ENCODE measurements around the gene CCDC110. TPM values are rescaled to one million over a fixed set of nuclear protein-coding genes. Genes with fewer than 3 reads are reported as not detected.

CCDC110 gene
- total and polyA plus RNA-seq, 9 of the 15 experiments (the other 6 are each of a cell fraction or from before 2014, with no cell fraction given), result 0.04 to 0.35 (median 0.07) TPM; not detected in 4

DNA sequence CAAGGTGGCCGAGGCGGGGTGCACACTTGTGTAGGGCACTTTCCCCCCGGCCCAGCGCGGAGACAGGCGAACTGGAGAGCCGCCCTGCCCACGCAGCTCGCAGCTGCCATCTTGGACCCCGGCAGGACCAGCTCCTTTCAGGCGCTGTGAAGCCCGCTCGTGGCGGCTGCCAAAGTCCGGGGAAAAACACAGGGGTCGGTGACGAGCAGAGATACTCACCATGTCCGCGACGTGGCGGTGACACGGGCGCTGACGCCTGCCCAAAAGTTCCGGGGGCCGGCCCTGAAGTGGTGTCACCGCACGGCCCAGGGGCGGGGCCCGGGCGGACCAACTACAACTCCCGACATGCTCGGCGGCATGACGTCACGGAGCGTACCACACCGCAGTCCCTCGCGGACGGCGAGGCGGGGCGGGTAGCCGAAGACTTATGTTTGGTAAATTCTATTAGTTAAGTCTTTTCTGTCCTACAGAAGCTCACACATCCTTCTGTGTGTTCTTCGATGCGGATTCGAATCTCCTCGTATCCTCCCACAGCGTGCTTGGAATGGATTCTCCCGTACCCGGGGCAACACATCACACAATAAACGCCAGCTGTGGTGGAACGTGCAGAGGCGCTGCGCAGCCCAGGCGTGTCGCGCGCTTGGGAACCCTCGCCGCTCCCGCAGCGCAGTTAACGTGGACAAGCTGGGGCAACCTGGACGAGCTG is 45.7 kb downstream of the CCDC110 start, which contains the start of gene UFSP2 (continued):
- TF ChIP-seq, protein P1, sequence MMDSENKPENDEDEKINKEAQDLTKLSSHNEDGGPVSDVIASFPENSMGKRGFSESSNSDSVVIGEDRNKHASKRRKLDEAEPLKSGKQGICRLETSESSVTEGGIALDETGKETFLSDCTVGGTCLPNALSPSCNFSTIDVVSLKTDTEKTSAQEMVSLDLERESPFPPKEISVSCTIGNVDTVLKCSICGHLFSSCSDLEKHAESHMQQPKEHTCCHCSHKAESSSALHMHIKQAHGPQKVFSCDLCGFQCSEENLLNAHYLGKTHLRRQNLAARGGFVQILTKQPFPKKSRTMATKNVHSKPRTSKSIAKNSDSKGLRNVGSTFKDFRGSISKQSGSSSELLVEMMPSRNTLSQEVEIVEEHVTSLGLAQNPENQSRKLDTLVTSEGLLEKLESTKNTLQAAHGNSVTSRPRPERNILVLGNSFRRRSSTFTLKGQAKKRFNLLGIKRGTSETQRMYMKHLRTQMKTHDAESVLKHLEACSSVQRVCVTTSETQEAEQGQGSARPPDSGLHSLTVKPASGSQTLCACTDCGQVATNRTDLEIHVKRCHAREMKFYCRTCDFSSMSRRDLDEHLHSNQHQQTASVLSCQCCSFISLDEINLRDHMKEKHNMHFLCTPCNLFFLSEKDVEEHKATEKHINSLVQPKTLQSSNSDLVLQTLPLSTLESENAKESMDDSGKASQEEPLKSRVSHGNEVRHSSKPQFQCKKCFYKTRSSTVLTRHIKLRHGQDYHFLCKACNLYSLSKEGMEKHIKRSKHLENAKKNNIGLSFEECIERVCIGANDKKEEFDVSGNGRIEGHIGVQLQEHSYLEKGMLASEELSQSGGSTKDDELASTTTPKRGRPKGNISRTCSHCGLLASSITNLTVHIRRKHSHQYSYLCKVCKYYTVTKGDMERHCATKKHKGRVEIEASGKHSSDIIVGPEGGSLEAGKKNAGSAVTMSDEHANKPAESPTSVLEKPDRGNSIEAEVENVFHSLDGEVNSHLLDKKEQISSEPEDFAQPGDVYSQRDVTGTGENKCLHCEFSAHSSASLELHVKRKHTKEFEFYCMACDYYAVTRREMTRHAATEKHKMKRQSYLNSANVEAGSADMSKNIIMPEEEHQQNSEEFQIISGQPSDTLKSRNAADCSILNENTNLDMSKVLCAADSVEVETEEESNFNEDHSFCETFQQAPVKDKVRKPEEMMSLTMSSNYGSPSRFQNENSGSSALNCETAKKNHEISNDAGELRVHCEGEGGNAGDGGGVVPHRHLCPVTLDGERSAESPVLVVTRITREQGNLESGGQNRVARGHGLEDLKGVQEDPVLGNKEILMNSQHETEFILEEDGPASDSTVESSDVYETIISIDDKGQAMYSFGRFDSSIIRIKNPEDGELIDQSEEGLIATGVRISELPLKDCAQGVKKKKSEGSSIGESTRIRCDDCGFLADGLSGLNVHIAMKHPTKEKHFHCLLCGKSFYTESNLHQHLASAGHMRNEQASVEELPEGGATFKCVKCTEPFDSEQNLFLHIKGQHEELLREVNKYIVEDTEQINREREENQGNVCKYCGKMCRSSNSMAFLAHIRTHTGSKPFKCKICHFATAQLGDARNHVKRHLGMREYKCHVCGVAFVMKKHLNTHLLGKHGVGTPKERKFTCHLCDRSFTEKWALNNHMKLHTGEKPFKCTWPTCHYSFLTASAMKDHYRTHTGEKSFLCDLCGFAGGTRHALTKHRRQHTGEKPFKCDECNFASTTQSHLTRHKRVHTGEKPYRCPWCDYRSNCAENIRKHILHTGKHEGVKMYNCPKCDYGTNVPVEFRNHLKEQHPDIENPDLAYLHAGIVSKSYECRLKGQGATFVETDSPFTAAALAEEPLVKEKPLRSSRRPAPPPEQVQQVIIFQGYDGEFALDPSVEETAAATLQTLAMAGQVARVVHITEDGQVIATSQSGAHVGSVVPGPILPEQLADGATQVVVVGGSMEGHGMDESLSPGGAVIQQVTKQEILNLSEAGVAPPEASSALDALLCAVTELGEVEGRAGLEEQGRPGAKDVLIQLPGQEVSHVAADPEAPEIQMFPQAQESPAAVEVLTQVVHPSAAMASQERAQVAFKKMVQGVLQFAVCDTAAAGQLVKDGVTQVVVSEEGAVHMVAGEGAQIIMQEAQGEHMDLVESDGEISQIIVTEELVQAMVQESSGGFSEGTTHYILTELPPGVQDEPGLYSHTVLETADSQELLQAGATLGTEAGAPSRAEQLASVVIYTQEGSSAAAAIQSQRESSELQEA (IDR thresholded peaks at IDR 0.05; ENCODE audit: low read depth), result no peak
- TF ChIP-seq, protein P2, sequence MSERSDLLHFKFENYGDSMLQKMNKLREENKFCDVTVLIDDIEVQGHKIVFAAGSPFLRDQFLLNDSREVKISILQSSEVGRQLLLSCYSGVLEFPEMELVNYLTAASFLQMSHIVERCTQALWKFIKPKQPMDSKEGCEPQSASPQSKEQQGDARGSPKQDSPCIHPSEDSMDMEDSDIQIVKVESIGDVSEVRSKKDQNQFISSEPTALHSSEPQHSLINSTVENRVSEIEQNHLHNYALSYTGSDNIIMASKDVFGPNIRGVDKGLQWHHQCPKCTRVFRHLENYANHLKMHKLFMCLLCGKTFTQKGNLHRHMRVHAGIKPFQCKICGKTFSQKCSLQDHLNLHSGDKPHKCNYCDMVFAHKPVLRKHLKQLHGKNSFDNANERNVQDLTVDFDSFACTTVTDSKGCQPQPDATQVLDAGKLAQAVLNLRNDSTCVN (CRISPR knock-in tag; IDR thresholded peaks at IDR 0.05), result no peak
- TF ChIP-seq ZNF436 (CRISPR knock-in tag; IDR thresholded peaks at IDR 0.05) (no peak), RBM17 (IDR thresholded peaks at IDR 0.05; ENCODE audit: borderline replicate concordance, low read depth, low read length) (no peak), TEAD4 (IDR thresholded peaks at IDR 0.05; ENCODE audit: low read length) (no peak), TEAD4 (CRISPR knock-in tag; IDR thresholded peaks at IDR 0.05; ENCODE audit: borderline replicate concordance) (peak; percentile 32; the same call in 1 of the 2 replicates), ATF7 (IDR thresholded peaks at IDR 0.05) (peak; percentile 100), KAT7 (CRISPR knock-in tag; IDR thresholded peaks at IDR 0.05; ENCODE audit: borderline replicate concordance) (peak; percentile 41; the same call in 1 of the 2 replicates), ZNF583 (CRISPR knock-in tag; IDR thresholded peaks at IDR 0.05) (no peak), JUND (IDR thresholded peaks at IDR 0.05; ENCODE audit: borderline replicate concordance, low read depth, low read length) (peak; percentile 98), JUND (tag; IDR thresholded peaks at IDR 0.05; ENCODE audit: borderline replicate concordance, low read depth, low read length) (peak; percentile 74; the same call in 2 of the 3 replicates), YY1 (IDR thresholded peaks at IDR 0.05; ENCODE audit: borderline replicate concordance in 1 of 3, control insufficient read depth in 1 of 3, extremely low read depth in 1 of 3, insufficient read depth in 3 of 3, insufficient read length in 1 of 3, insufficient replicate concordance in 2 of 3, low read depth in 1 of 3, low read length in 2 of 3) (peak; percentile 83 to 97 (median 94)), ZNF324 (CRISPR knock-in tag; IDR thresholded peaks at IDR 0.05) (no peak), TGIF2 (CRISPR knock-in tag; IDR thresholded peaks at IDR 0.05) (no peak)
- TF ChIP-seq, protein P3, sequence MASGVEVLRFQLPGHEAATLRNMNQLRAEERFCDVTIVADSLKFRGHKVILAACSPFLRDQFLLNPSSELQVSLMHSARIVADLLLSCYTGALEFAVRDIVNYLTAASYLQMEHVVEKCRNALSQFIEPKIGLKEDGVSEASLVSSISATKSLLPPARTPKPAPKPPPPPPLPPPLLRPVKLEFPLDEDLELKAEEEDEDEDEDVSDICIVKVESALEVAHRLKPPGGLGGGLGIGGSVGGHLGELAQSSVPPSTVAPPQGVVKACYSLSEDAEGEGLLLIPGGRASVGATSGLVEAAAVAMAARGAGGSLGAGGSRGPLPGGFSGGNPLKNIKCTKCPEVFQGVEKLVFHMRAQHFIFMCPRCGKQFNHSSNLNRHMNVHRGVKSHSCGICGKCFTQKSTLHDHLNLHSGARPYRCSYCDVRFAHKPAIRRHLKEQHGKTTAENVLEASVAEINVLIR (CRISPR knock-in tag; IDR thresholded peaks at IDR 0.05), result peak; percentile 99

Measured in K562 (cell line).